Measurements from ENCODE around the gene CBR4.
"Not testable (repeated sequence)": the region's sequence is repeated elsewhere in the genome, so short reads cannot be mapped to it uniquely, and the experiment has no call there.

The CBR4 gene

DNA sequence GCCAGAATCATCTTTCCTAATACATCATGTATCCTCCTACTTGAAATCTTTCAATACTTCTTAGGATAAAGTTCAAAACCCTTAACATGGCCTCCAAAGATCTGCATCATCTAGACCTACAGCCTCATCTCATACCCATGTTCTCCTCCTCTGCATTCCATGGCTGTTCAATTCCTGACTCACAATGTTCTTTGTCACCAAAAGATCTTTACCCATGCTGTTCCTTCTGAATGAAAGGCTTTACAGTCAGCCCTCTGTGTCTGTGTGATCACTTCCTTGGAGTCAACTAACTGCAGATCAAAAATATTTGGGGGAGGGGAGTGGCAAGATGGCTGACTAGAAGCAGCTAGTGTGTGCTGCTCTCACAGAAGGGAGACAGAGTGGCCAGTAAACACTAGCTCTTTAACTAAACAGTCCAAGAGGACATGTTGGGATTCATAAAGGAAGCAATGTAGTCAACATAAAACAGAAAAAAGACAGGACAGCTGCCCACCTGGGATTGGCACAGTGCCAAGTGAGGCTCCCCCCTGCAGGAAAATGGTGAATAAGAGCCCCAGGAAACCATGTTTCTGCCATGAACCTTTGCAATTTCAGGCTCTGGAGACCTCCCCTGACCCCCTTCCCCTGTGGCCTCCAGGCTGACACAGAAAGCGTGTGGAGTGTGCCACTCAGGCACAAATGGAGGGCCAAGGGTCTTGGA, 31.9 kb downstream of the CBR4 start:
- Mint-ChIP-seq H3K27ac (no peak overlapping the region), H3K36me3 (ENCODE audit: low read depth) (peaks cover 37% of the 10 kb centered on the region), H3K9me3 (peaks cover 51% of the 10 kb centered on the region), H3K4me3 (no peak overlapping the region), H3K4me1 (no peaks in the 10 kb centered on the region), H3K27me3 (ENCODE audit: low read depth) (no peaks in the 10 kb centered on the region)
- TF ChIP-seq, protein P1, sequence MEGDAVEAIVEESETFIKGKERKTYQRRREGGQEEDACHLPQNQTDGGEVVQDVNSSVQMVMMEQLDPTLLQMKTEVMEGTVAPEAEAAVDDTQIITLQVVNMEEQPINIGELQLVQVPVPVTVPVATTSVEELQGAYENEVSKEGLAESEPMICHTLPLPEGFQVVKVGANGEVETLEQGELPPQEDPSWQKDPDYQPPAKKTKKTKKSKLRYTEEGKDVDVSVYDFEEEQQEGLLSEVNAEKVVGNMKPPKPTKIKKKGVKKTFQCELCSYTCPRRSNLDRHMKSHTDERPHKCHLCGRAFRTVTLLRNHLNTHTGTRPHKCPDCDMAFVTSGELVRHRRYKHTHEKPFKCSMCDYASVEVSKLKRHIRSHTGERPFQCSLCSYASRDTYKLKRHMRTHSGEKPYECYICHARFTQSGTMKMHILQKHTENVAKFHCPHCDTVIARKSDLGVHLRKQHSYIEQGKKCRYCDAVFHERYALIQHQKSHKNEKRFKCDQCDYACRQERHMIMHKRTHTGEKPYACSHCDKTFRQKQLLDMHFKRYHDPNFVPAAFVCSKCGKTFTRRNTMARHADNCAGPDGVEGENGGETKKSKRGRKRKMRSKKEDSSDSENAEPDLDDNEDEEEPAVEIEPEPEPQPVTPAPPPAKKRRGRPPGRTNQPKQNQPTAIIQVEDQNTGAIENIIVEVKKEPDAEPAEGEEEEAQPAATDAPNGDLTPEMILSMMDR (IDR thresholded peaks at IDR 0.05; ENCODE audit: unreplicated experiment in 3 of 3) = no peak

DNA sequence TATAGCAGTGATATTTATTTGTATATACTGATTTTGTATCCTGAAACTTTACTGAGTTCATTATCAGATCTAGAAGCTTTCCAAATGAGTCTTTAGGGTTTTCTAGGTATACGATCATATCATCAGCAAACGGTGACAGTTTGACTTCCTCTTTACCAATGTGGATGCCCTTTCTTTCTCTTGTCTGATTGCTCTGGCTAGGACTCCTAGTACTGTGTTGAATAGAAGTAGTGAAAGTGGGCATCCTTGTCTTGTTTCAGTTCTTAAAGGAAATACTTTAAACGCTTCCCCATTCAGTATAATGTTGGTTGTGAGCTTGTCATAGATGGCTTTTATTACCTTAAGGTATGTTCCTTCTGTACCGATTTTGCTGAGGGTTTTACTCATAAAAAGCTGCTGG, 37.5 kb downstream of the CBR4 start:
- H3K4me3 Mint-ChIP-seq = no peak overlapping the region
- peaks cover 55% of the 10 kb centered on the region for H3K9me3 Mint-ChIP-seq
- no peaks in the 10 kb centered on the region for H3K4me1 Mint-ChIP-seq
- no peaks in the 10 kb centered on the region for H3K27me3 Mint-ChIP-seq (ENCODE audit: low read depth)
- TF ChIP-seq, protein P1 (IDR thresholded peaks at IDR 0.05; ENCODE audit: unreplicated experiment in 3 of 3) = no peak
- peaks cover 21% of the 10 kb centered on the region for H3K36me3 Mint-ChIP-seq (ENCODE audit: low read depth)
- H3K27ac Mint-ChIP-seq = no peak overlapping the region

DNA sequence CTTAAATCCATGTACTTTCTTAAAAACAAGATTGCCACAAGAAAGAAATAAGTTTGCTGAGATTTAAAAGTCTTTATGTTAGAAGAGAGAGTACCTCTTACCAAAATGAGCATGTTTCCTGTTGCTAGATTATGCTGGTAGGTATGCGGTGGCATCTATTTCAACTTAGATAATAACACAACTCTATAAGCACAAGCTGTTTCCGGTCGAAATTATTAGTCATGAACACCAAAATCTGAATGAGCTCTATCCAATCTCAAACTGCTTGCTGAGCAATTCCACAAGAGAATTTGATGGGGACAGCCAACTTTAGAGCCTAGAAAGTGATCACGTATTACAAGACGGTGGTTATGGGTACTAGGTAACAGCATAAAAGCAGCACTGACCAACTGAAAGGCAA, 49.3 kb downstream of the CBR4 start:
- H3K27me3 Mint-ChIP-seq (ENCODE audit: low read depth) = no peaks in the 10 kb centered on the region

DNA sequence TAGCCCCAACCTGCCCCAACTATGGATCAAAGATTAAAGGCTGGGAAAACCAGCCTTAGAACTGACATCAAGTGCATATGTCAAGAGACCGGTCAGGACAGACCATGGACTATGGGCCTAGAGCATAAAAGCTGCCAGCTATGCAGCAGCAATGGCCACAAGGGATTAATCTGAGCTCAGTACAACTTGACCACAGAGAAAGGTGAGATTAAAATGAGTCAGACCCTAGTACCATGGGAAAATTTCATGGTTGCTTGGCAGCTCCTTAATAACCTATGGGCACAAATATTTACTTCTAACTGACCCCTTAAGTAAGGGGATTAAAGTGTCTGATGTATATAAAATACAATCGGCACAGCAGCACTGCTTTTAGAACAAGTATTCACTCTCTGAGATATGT, 54.4 kb downstream of the CBR4 start:
- H3K36me3 Mint-ChIP-seq (ENCODE audit: low read depth) = peaks cover 61% of the 10 kb centered on the region
- H3K27me3 Mint-ChIP-seq (ENCODE audit: low read depth) = no peaks in the 10 kb centered on the region
- peaks cover 8% of the 10 kb centered on the region for H3K4me1 Mint-ChIP-seq

More for the DNA sequence above, 49.3 kb downstream of the CBR4 start:
- H3K27ac Mint-ChIP-seq = no peak overlapping the region
- H3K4me3 Mint-ChIP-seq = no peak overlapping the region
- no peaks in the 10 kb centered on the region for H3K4me1 Mint-ChIP-seq
- TF ChIP-seq, protein P1 (IDR thresholded peaks at IDR 0.05; ENCODE audit: unreplicated experiment in 3 of 3) = no peak
- peaks cover 15% of the 10 kb centered on the region for H3K9me3 Mint-ChIP-seq
- H3K36me3 Mint-ChIP-seq (ENCODE audit: low read depth) = peaks cover 57% of the 10 kb centered on the region

DNA sequence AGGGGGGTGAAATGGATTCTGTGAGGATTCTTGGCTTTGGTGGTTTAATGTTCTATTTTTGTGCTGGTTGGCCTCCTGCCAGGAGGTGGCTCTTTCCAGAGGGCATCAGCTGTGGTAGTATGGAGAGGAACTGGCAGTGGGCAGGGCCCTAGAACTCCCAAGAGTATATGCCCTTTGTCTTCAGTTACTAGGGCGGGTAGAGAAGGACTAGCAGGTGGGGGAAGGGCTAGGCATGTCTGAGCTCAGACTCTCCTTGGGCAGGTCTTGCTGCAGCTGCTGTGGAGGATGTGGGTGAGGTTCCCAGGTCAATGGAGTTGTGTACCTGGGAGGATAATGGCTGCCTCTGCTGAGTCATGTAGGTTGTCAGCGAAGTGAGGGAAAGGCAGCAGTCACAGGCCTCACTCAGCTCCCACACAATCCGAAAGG, 57.2 kb downstream of the CBR4 start:
- Mint-ChIP-seq H3K9me3 (peaks cover 47% of the 10 kb centered on the region), H3K36me3 (ENCODE audit: low read depth) (peaks cover 61% of the 10 kb centered on the region)
- H3K4me3 Mint-ChIP-seq; H3K4me1 Mint-ChIP-seq; H3K27me3 Mint-ChIP-seq (ENCODE audit: low read depth); H3K27ac Mint-ChIP-seq: not testable (repeated sequence)

More for the DNA sequence above, 54.4 kb downstream of the CBR4 start:
- H3K4me3 Mint-ChIP-seq = no peak overlapping the region
- H3K27ac Mint-ChIP-seq = no peak overlapping the region
- TF ChIP-seq, protein P1 (IDR thresholded peaks at IDR 0.05; ENCODE audit: unreplicated experiment in 3 of 3) = no peak
- peaks cover 32% of the 10 kb centered on the region for H3K9me3 Mint-ChIP-seq

DNA sequence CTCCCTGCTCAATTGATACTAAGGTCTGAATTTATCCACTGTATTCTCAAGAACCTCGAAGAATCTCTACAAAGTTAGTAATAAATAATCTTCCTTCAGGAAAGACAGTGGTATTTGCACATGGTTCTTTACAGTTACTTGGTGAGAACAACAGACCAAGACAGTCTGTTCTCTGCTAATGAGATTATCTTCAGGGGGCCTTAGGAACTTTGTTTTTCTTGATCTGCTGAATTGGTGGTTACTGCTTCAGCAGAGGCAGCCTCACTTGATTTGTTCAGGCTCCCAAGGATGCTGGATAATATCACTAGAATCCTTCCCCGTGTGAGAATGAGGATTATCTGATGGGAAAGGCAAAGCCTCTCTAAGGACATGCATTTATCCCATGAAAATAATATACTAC, 64.8 kb downstream of the CBR4 start:
- Mint-ChIP-seq H3K36me3 (ENCODE audit: low read depth) (peaks cover 48% of the 10 kb centered on the region), H3K27me3 (ENCODE audit: low read depth) (no peaks in the 10 kb centered on the region), H3K9me3 (peaks cover 51% of the 10 kb centered on the region), H3K4me1 (no peaks in the 10 kb centered on the region), H3K27ac (no peak overlapping the region), H3K4me3 (no peak overlapping the region)
- TF ChIP-seq, protein P1 (IDR thresholded peaks at IDR 0.05; ENCODE audit: unreplicated experiment in 3 of 3) = no peak
